ENCODE data around the gene MACROD2.

DNA sequence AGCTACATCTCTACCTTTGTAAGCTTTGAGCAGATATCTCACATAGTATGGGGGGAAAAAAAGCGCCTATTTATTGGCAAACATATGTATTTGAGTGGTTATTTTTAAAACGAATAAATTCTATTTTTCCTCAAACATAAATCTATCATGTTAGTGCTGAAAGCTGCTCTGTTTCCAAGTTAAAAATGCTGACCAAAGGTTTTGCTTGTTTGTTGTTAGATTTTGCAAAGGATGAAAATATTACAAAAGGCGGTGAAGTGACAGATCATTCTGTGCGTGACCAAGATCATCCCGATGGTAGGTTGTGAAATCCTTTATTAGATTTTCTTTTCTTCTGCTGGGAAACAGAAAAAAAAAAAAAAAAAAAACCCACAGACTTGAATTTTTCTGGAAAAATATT lies 1972.0 kb downstream of the MACROD2 start:
- TF ChIP-seq, protein P1, sequence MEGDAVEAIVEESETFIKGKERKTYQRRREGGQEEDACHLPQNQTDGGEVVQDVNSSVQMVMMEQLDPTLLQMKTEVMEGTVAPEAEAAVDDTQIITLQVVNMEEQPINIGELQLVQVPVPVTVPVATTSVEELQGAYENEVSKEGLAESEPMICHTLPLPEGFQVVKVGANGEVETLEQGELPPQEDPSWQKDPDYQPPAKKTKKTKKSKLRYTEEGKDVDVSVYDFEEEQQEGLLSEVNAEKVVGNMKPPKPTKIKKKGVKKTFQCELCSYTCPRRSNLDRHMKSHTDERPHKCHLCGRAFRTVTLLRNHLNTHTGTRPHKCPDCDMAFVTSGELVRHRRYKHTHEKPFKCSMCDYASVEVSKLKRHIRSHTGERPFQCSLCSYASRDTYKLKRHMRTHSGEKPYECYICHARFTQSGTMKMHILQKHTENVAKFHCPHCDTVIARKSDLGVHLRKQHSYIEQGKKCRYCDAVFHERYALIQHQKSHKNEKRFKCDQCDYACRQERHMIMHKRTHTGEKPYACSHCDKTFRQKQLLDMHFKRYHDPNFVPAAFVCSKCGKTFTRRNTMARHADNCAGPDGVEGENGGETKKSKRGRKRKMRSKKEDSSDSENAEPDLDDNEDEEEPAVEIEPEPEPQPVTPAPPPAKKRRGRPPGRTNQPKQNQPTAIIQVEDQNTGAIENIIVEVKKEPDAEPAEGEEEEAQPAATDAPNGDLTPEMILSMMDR (IDR thresholded peaks at IDR 0.05): no peak
- no peak for TF ChIP-seq POLR2A (IDR thresholded peaks at IDR 0.05)

All from uterus (tissue), 2 donors.